ENCODE results near the gene NPLOC4.

GRCh38 chr17:81609541-81610311 is 27.2 kb downstream of the NPLOC4 start:
- TF ChIP-seq POLR2AphosphoS5 (IDR thresholded peaks at IDR 0.05; ENCODE audit: low read depth, low read length): no peak
- TF ChIP-seq REST (IDR thresholded peaks at IDR 0.05; ENCODE audit: insufficient read depth in 1 of 2, low read depth in 2 of 2, low read length in 2 of 2): no peak
- no peak for TF ChIP-seq SIN3A (IDR thresholded peaks at IDR 0.05; ENCODE audit: borderline replicate concordance, insufficient read depth, low read length)
- no peak for TF ChIP-seq TAF1 (IDR thresholded peaks at IDR 0.05; ENCODE audit: borderline replicate concordance, insufficient read depth, low read length)
